SK-N-SH (cell line): ENCODE data around the gene UTP25. TPM values are rescaled to one million over a fixed set of nuclear protein-coding genes. Genes with fewer than 3 reads are reported as not detected.

Source experiments
- CTCF ChIA-PET: fragments of 300-600, 350-600 bp; formaldehyde crosslinking; extraction: SDS; loops from one replicate; lab custom pipeline; 2021; lab: Yijun Ruan, JAX
- POLR2A ChIA-PET: fragments of 350-600 bp; sonication (Branson Sonifier 250); formaldehyde crosslinking; extraction: SDS; loops from one replicate; lab custom pipeline; 2020; ENCODE audit warnings: antibody characterized with exemption, inconsistent platforms; lab: Yijun Ruan, JAX
- DNase-seq: peaks from one replicate; pipeline ENCODE4 v3.0.0; 2012
- H2AFZ ChIP-seq: fragments of 200-600 bp; sonication (generic); 2 replicates; pipeline ENCODE4 v1.8.1; 2016; ENCODE audit warnings: antibody characterized with exemption, mild to moderate bottlenecking, low read depth
- H3F3A ChIP-seq: fragments of 200-600 bp; sonication (generic); replicated peaks from 2 replicates; pipeline ENCODE3; 2016; ENCODE audit warnings: antibody characterized with exemption, mild to moderate bottlenecking; ENCODE audit not compliant: insufficient read depth
- H3K27ac ChIP-seq, 2 experiments: fragments of 200-500 bp in 1 of 2; fragments of 200-600 bp in 1 of 2; sonication (Bioruptor generic) in 1 of 2; sonication (generic), shearing (Covaris generic) in 1 of 2; 2 replicates each; pipeline versions ENCODE4 v1.5.1 to v1.6.1; 2014 to 2016; ENCODE audit warnings: low read depth in 2 of 2, inconsistent platforms in 1 of 2, low read length in 1 of 2, mild to moderate bottlenecking in 1 of 2, mixed read lengths in 1 of 2
- H3K27me3 ChIP-seq: fragments of 200-600 bp; sonication (generic), shearing (Covaris generic); 2 replicates; pipeline ENCODE4 v1.6.1; 2016; ENCODE audit warnings: mixed run types; ENCODE audit not compliant: insufficient read depth
- H3K36me3 ChIP-seq, 2 experiments: fragments of 200-500 bp in 1 of 2; fragments of 200-600 bp in 1 of 2; sonication (Bioruptor generic) in 1 of 2; sonication (generic) in 1 of 2; replicated peaks in 1 of 2; 2 replicates each; pipeline versions ENCODE3 to v1.5.1; 2014 to 2016; ENCODE audit warnings: low read length in 1 of 2, mild to moderate bottlenecking in 1 of 2; ENCODE audit not compliant: insufficient read depth in 2 of 2, control insufficient read depth in 1 of 2
- H3K4me1 ChIP-seq, 2 experiments: fragments of 200-500 bp in 1 of 2; fragments of 200-600 bp in 1 of 2; sonication (Bioruptor generic) in 1 of 2; sonication (generic), shearing (Covaris generic) in 1 of 2; 2 replicates each; pipeline versions ENCODE4 v1.5.1 to v1.6.1; 2014 to 2016; ENCODE audit warnings: low read depth in 1 of 2, low read length in 1 of 2, mixed run types in 1 of 2; ENCODE audit not compliant: insufficient read depth in 2 of 2, control insufficient read depth in 1 of 2
- H3K4me2 ChIP-seq: fragments of 200-600 bp; sonication (generic), shearing (Covaris generic); 2 replicates; pipeline ENCODE4 v1.6.1; 2017; ENCODE audit warnings: mixed run types
- H3K4me3 ChIP-seq, 2 experiments: fragments of 200-500 bp in 1 of 2; fragments of 200-600 bp in 1 of 2; sonication (Bioruptor generic) in 1 of 2; sonication (generic), shearing (Covaris generic) in 1 of 2; 2 replicates each; pipeline versions ENCODE4 v1.5.1 to v1.8.1; 2014 to 2016; ENCODE audit warnings: low read depth in 2 of 2, inconsistent platforms in 1 of 2, low read length in 1 of 2, mild to moderate bottlenecking in 1 of 2, mixed read lengths in 1 of 2, moderate library complexity in 1 of 2
- H3K79me2 ChIP-seq: fragments of 200-600 bp; sonication (generic); 2 replicates; pipeline ENCODE4 v1.8.1; 2017; ENCODE audit warnings: mild to moderate bottlenecking; ENCODE audit not compliant: insufficient read depth
- H3K9ac ChIP-seq: fragments of 200-600 bp; sonication (generic); 2 replicates; pipeline ENCODE4 v1.6.1; 2017; ENCODE audit warnings: mixed run types
- H3K9me2 ChIP-seq: fragments of 200-600 bp; sonication (generic); 2 replicates; pipeline ENCODE4 v1.6.1; 2017; ENCODE audit warnings: mixed run types
- H3K9me3 ChIP-seq: fragments of 200-600 bp; sonication (generic); 2 replicates; pipeline ENCODE4 v1.6.1; 2017; ENCODE audit warnings: mixed run types, mild to moderate bottlenecking, moderate library complexity
- H4K20me1 ChIP-seq: fragments of 200-600 bp; sonication (generic); 2 replicates; pipeline ENCODE4 v1.6.1; 2017; ENCODE audit warnings: mild to moderate bottlenecking, mixed run types; ENCODE audit not compliant: insufficient read depth
- CHD2 ChIP-seq: fragments of 150-350 bp; IDR thresholded peaks from 2 replicates; pipeline ENCODE4 v1.6.1; 2018; ENCODE audit warnings: low read length; ENCODE audit not compliant: partially characterized antibody
- EZH2phosphoT487 ChIP-seq: fragments of 200-600 bp; sonication (generic); IDR thresholded peaks from 2 replicates; pipeline ENCODE4 v1.6.1; 2017; ENCODE audit warnings: low read depth, mixed run types, mild to moderate bottlenecking, antibody characterized with exemption, moderate library complexity, borderline replicate concordance
- FOSL2 ChIP-seq: IDR thresholded peaks from 2 replicates; pipeline ENCODE4 v1.4.0; 2012; ENCODE audit warnings: low read depth, mild to moderate bottlenecking, moderate library complexity, borderline replicate concordance
- FOXJ3 ChIP-seq: sonication (generic); formaldehyde crosslinking; IDR thresholded peaks from 2 replicates; pipeline ENCODE4 v1.5.1; 2020; ENCODE audit warnings: mild to moderate bottlenecking, missing genetic modification reagents
- FOXM1 ChIP-seq: IDR thresholded peaks from 2 replicates; pipeline ENCODE4 v1.4.0; 2012; ENCODE audit warnings: low read depth, mild to moderate bottlenecking
- GABPA ChIP-seq: IDR thresholded peaks from 2 replicates; pipeline ENCODE4 v1.4.0; 2012; ENCODE audit warnings: low read depth, mild to moderate bottlenecking
- GATA2 ChIP-seq: sonication (generic); formaldehyde crosslinking; IDR thresholded peaks from 2 replicates; pipeline ENCODE4 v1.5.0; 2020; ENCODE audit warnings: mild to moderate bottlenecking, missing genetic modification reagents
- JUND ChIP-seq: IDR thresholded peaks from 2 replicates; pipeline ENCODE4 v1.4.0; 2012
- MAX ChIP-seq: IDR thresholded peaks from 2 replicates; pipeline ENCODE4 v1.4.0; 2012; ENCODE audit warnings: low read depth
- MXI1 ChIP-seq: IDR thresholded peaks from 2 replicates; pipeline ENCODE4 v1.6.1; 2012; ENCODE audit warnings: mild to moderate bottlenecking, low read depth, low read length, improper control_type of control experiment
- NFIC ChIP-seq: IDR thresholded peaks from 2 replicates; pipeline ENCODE4 v1.4.0; 2012; ENCODE audit warnings: borderline replicate concordance
- POLR2AphosphoS5 ChIP-seq: IDR thresholded peaks from 2 replicates; pipeline ENCODE4 v1.6.1; 2012; ENCODE audit warnings: low read depth, low read length
- RXRA ChIP-seq: IDR thresholded peaks from 2 replicates; pipeline ENCODE4 v1.4.0; 2012; ENCODE audit warnings: low read depth, mild to moderate bottlenecking, borderline replicate concordance
- SIN3A ChIP-seq: IDR thresholded peaks from 2 replicates; pipeline ENCODE4 v1.6.1; 2012; ENCODE audit warnings: low read depth, mild to moderate bottlenecking, low read length, moderate library complexity, borderline replicate concordance
- SMC3 ChIP-seq: IDR thresholded peaks from 2 replicates; pipeline ENCODE4 v1.6.1; 2012; ENCODE audit warnings: low read depth, low read length, improper control_type of control experiment
- TAF1 ChIP-seq: IDR thresholded peaks from 2 replicates; pipeline ENCODE4 v1.6.1; 2012; ENCODE audit warnings: low read depth, mild to moderate bottlenecking, low read length, moderate library complexity, borderline replicate concordance
- TCF12 ChIP-seq: IDR thresholded peaks from 2 replicates; pipeline ENCODE4 v1.4.0; 2012
- ZBTB33 ChIP-seq: IDR thresholded peaks from 2 replicates; pipeline ENCODE4 v1.4.0; 2012; ENCODE audit warnings: low read depth, borderline replicate concordance
- WGBS: methylation state at CpG from one replicate; pipeline ENCODE4 v1.1.6; 2017; ENCODE audit warnings: low lambda C conversion rate; 5-methylcytosine and 5-hydroxymethylcytosine counted together
- polyA plus RNA-seq, 3 experiments: library from polyadenylated mRNA; depleted of rRNA; stranded (reverse); fragments of >200 nt; gene quantifications; 2 replicates each; pipeline ENCODE4 v1.2.3, GENCODE V29; 2012
- TF ChIP-seq, protein P1 (sequence below): fragments of 150-350 bp; IDR thresholded peaks from 2 replicates; pipeline ENCODE4 v1.6.1; 2017; ENCODE audit warnings: antibody characterized with exemption, low read length, low read depth, borderline replicate concordance
- TF ChIP-seq, protein P2 (sequence below): IDR thresholded peaks from 2 replicates; pipeline ENCODE4 v1.4.0; 2012; ENCODE audit warnings: low read depth, borderline replicate concordance

Gene UTP25
- polyA plus RNA-seq, 1 of the 3 experiments (the other 2 are of a cell fraction) = 6.3 TPM

DNA sequence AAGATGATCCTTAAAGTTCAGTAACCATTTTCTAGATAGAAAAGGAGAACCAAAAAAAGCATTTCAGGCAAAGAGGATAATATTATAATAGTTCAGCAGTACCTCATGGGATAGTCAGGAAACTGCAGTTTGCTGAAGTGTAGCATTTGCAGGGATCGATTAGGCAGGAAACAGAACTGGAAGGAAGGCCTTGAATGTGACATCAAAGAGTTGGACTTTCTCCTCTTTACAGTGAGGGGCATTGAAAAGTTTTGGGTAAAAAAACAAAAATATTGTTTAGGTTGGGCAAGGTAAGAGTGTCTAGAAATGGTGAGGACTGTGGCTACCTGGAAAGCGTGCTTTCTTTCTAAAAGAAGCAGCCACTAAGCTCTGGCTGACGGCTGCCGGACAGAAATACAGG, 13.9 kb upstream of the UTP25 start (continued):
- no peak for TF ChIP-seq NFIC
- no peak for TF ChIP-seq RXRA

DNA sequence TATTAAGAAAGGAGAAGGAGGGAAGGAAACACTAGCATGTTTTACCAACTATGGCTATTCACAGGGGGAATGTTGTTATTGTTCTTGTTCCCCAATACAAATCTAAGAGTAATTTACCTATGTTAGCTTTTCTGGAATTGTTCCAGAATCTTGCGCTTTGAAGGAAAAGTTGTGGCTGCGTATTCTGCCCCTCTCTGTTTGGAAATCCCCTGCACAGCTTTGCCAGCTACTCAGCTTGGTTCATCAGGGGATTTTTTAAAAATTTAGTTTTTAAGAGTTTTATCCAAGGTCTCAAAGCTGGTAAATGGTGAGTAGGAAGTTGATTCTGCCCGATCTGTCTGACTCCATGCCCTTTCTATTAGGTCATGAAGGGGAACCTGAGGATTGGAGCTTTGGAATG, 12.3 kb upstream of the UTP25 start:
- POLR2A ChIA-PET = interaction anchor here (1.0 kb wide), 1 partner anchor 12 kb away, joined by 3 read pairs; the partner anchor contains the start of gene UTP25
- Histone ChIP-seq H3K27ac (no peak overlapping the region), H3K4me3 (no peak overlapping the region), H3K9me2 (no peaks in the 10 kb centered on the region), H3K9me3 (no peaks in the 10 kb centered on the region), H3K4me1 (peaks cover 0 to 13% of the 10 kb centered on the region in 2 experiments; a peak in 2 of 4 replicates), H3K36me3 (no peaks in the 10 kb centered on the region), H3K4me2 (no peak overlapping the region), H3K79me2 (no peaks in the 10 kb centered on the region), H3K9ac (no peak overlapping the region), H3F3A (no peaks in the 10 kb centered on the region), H4K20me1 (no peaks in the 10 kb centered on the region), H3K27me3 (no peaks in the 10 kb centered on the region), H2AFZ (peak overlapping the region; percentile 78; the same call in 1 of the 2 replicates)
- 87% methylated on average over 3 of the region's 3 CpGs for whole genome bisulfite sequencing
- CTCF ChIA-PET = interaction anchor here (0.7 to 2.0 kb wide), 6 partner anchors 8 to 246 kb away, joined by 3 to 19 read pairs (median 4); partner anchors contain the start of gene UTP25
- TF ChIP-seq FOSL2 (no peak), GATA2 (CRISPR knock-in tag) (no peak), GABPA (no peak), ZBTB33 (no peak), SIN3A (no peak), SMC3 (no peak), CHD2 (no peak), RXRA (no peak)
- TF ChIP-seq, protein P1, sequence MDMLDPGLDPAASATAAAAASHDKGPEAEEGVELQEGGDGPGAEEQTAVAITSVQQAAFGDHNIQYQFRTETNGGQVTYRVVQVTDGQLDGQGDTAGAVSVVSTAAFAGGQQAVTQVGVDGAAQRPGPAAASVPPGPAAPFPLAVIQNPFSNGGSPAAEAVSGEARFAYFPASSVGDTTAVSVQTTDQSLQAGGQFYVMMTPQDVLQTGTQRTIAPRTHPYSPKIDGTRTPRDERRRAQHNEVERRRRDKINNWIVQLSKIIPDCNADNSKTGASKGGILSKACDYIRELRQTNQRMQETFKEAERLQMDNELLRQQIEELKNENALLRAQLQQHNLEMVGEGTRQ = no peak
- DNase-seq = no peak

DNA sequence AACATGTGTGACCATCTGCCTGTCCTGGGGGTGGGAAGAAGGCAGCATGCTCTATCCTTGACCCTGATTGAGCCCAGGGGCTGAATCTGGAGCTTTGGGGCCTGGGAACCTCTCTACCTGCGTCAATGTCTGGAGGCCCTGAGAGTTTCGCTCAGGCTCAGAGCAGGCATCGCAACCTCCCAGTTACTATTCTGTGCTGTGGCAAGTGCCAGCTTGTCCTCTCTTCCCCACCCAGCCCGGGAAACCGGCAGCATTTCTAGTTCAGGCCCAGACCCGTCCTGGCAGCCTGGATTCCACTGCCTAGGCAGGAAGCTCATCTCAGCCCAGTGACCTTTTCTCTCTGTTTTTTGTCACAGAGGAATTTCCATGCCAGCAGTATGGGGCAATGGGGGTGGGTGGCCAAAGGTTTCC, 11.8 kb upstream of the UTP25 start:
- Histone ChIP-seq H3K79me2 (no peaks in the 10 kb centered on the region), H3K27me3 (no peaks in the 10 kb centered on the region), H3F3A (no peaks in the 10 kb centered on the region), H3K4me1 (peaks cover 0 to 8% of the 10 kb centered on the region in 2 experiments; a peak in 2 of 4 replicates), H3K4me3 (no peak overlapping the region), H3K27ac (no peak overlapping the region), H2AFZ (peak overlapping the region; percentile 78; the same call in 1 of the 2 replicates), H3K9me3 (no peaks in the 10 kb centered on the region), H3K9ac (no peak overlapping the region), H3K36me3 (no peaks in the 10 kb centered on the region), H4K20me1 (no peaks in the 10 kb centered on the region), H3K9me2 (no peaks in the 10 kb centered on the region), H3K4me2 (no peak overlapping the region)
- POLR2A ChIA-PET = interaction anchor here (1.0 kb wide), 1 partner anchor 12 kb away, joined by 3 read pairs; the partner anchor contains the start of gene UTP25
- WGBS = 79% methylated on average over 6 of the region's 6 CpGs
- DNase-seq = no peak
- CTCF ChIA-PET = interaction anchor here (0.7 to 1.4 kb wide), 4 partner anchors 9 to 247 kb away, joined by 3 to 4 read pairs (median 4); partner anchors contain the start of gene UTP25
- TF ChIP-seq POLR2AphosphoS5 (no peak), TAF1 (no peak), FOSL2 (no peak), MAX (no peak), SIN3A (no peak), EZH2phosphoT487 (no peak), GABPA (no peak), MXI1 (no peak), FOXJ3 (CRISPR knock-in tag) (no peak), TCF12 (no peak), CHD2 (no peak), RXRA (no peak), FOXM1 (no peak), JUND (no peak)
- TF ChIP-seq, protein P1 = no peak
- TF ChIP-seq, protein P2, sequence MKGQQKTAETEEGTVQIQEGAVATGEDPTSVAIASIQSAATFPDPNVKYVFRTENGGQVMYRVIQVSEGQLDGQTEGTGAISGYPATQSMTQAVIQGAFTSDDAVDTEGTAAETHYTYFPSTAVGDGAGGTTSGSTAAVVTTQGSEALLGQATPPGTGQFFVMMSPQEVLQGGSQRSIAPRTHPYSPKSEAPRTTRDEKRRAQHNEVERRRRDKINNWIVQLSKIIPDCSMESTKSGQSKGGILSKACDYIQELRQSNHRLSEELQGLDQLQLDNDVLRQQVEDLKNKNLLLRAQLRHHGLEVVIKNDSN = no peak
